ENCODE results near the gene CMIP. TPM values are rescaled to one million over a fixed set of nuclear protein-coding genes. Genes with fewer than 3 reads are reported as not detected.

Gene CMIP
- total RNA-seq, 4 donors from 2014 or later, result 44.6 to 152 (median 76.5) TPM

DNA sequence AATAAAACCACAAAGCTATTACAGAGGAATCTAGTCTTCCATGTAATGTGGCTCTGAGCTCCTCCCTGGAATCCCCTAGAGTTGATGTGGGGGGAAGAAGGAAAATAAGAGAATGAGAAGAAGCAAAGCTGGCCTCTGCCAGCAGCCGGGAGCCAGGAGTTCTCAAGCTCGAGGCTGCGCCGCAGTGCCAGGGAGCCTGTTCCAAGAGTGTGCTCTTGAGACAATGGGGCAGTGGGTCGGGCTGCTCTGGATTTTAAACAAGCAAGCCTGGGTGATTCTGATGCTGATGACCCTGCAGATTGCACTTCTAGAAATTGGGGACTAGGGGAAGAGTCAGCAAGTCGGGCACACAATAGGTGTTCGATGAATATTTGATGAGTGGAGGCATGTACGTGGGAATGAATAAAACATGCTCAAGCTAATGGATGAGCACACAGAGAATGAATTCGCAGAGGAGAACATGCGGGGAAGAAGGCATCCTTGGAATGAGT lies 119.9 kb downstream of the CMIP start:
- TF ChIP-seq, protein P1, sequence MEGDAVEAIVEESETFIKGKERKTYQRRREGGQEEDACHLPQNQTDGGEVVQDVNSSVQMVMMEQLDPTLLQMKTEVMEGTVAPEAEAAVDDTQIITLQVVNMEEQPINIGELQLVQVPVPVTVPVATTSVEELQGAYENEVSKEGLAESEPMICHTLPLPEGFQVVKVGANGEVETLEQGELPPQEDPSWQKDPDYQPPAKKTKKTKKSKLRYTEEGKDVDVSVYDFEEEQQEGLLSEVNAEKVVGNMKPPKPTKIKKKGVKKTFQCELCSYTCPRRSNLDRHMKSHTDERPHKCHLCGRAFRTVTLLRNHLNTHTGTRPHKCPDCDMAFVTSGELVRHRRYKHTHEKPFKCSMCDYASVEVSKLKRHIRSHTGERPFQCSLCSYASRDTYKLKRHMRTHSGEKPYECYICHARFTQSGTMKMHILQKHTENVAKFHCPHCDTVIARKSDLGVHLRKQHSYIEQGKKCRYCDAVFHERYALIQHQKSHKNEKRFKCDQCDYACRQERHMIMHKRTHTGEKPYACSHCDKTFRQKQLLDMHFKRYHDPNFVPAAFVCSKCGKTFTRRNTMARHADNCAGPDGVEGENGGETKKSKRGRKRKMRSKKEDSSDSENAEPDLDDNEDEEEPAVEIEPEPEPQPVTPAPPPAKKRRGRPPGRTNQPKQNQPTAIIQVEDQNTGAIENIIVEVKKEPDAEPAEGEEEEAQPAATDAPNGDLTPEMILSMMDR (IDR thresholded peaks at IDR 0.05), result no peak
- no peak for TF ChIP-seq POLR2A (IDR thresholded peaks at IDR 0.05)
- H3K9me3 ChIP-seq, result no peaks in the 10 kb centered on the region
- DNase-seq, result no peak
- H3K27ac ChIP-seq, result no peak overlapping the region
- H3K27me3 ChIP-seq, result no peaks in the 10 kb centered on the region
- no peaks in the 10 kb centered on the region for H3K36me3 ChIP-seq
- H3K4me3 ChIP-seq, result no peak overlapping the region
- H3K4me1 ChIP-seq, result peaks cover 0 to 40% (median 2%) of the 10 kb centered on the region in 4 donors

DNA sequence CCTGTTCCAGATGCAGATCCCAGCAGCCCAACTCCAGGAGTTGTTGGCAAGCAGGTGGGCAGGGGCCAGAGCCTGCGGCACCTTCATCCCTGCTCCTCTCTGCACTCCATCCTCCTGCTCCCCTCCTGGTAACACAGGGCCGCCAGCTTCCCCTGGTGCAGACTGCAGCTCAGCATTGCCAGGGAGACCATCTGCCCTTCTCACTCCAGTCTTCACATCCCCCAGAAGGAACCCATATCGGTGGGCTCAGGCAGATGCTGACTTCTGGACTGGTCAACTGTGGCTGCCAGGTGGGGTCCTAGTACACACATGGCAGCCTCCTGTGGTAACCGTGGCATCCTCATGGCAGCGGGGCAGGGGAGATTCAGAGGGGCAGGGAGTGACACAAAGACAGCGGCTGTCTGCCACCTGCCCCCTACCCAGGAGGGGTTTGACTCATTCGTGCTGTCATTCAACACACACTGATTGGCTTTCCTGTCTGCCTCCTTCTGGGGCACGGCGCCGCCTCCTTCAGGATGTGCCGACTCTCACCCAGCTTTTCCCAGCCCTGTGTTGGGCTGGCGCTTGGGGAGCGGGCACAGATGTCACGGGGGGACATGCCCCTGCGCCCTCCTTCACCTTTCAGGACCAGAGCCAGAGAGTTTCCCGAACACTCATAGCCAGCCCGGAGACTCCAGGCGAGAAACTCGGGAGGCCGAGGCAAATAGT lies 120.9 kb downstream of the CMIP start:
- Histone ChIP-seq H3K27ac (peak overlapping the region in 1 of 4 donors; percentile 51), H3K36me3 (no peaks in the 10 kb centered on the region), H3K27me3 (no peaks in the 10 kb centered on the region), H3K4me1 (peaks cover 0 to 33% (median 0%) of the 10 kb centered on the region in 4 donors), H3K4me3 (no peak overlapping the region), H3K9me3 (no peaks in the 10 kb centered on the region)
- TF ChIP-seq, protein P1 (IDR thresholded peaks at IDR 0.05), result no peak
- no peak for TF ChIP-seq POLR2A (IDR thresholded peaks at IDR 0.05)
- no peak for DNase-seq

DNA sequence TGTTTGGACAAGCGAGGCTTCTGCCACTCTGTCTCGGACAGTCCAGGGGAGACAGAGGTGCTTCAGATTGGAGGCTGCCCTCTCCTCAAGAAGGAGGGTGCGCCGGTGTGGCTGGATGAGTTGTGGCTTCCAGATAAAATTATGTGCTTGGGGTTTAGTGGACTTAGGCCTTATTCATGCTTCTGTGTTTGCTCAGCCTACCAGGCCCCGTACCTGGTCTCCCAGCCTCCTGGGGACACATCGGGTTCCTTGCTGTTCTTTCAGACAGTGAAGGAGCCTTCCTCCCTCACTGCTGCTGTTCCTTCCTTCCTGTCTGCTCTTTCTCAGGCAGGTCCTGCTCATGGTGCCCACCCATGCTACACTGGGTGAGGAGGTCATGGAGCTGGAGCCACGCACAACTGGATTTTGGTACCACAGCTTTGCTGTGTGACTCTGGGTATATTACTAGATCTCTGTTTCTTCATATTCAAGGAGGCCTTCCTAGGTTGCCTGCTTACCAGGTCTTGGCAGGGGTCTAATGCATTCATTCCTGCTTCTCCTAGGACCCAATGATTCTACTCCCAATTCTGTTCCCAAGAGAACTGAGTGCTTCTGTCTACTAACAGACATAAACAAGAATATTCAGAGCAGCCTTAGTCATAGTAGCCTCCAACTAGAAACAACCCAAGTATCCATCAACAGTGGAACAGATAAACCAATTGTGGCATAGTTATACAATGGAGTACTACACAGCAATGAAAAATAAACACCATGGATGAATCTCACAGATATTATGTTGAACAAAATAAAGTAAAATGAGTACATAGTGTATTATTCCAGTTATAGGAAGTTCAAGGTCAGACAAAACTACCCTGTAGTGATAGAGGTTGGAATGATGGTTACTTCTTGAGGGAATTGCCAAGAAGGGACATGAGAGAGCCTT lies 121.7 kb downstream of the CMIP start:
- Histone ChIP-seq H3K36me3 (no peaks in the 10 kb centered on the region), H3K4me3 (no peak overlapping the region), H3K4me1 (peaks cover 0 to 33% (median 0%) of the 10 kb centered on the region in 4 donors), H3K27me3 (no peaks in the 10 kb centered on the region), H3K27ac (peak overlapping the region in 1 of 4 donors; percentile 51), H3K9me3 (no peaks in the 10 kb centered on the region)
- TF ChIP-seq, protein P1 (IDR thresholded peaks at IDR 0.05), result no peak
- no peak for TF ChIP-seq POLR2A (IDR thresholded peaks at IDR 0.05)
- DNase-seq, result no peak

DNA sequence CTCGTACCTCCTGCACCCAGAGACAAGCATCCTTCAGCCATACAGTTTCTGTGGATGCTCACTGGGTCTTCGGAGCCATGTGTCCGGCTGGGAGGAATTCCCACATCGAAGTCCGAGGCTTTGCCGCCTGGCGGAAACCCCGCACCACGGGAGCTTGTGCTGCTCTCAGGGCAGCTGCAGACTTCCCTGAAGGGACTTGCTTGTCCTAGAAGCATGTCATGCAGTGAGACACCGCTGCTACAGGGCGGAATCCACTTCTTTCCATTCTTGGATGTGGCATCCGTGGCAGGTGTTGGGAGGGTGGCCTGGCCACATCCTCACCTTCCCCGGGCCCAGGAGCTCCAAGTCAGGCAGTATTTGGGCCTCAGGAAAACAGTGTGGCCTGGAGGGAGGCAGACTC lies 122.5 kb downstream of the CMIP start:
- no peak for DNase-seq
- Histone ChIP-seq H3K27me3 (no peaks in the 10 kb centered on the region), H3K36me3 (no peaks in the 10 kb centered on the region), H3K27ac (no peak overlapping the region), H3K4me1 (peaks cover 0 to 35% (median 0%) of the 10 kb centered on the region in 4 donors), H3K4me3 (no peak overlapping the region), H3K9me3 (no peaks in the 10 kb centered on the region)
- TF ChIP-seq, protein P1 (IDR thresholded peaks at IDR 0.05), result no peak
- no peak for TF ChIP-seq POLR2A (IDR thresholded peaks at IDR 0.05)

DNA sequence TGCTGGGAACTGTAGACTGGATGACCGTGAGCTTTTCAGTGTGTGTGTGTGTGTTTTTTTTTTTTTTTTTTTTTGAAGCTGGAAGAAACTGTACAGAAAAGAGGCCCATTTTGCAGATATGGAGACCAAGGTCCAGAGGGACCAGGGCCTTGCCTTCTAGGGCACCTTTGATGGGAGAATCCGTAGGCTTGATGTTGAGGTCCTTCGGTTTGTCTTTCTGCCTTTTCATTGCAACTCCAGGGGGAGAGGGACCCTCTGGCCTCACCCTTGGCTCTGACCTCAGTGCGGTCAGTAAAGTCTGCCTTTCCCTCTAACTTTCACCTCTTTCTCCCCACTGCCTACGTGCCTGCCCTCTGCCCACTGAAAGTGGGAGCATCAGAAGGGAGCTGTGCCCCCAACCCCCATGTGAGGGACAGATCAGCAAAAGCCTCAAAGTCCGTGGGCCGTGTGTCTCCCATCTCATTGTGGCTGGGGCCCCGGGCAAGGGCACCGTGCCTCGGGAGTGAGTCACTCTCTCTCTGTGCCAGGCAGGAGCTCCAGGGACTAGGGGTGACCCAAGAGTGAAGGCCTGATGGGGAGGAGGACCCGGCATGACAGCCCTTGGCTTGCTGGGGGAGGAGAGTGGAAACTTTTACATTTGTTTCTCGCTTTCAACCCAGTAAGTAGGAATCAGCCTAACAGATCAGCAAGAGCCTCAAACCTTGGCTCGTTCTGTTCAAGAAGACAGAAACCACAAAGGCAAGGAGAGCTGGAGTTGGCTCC lies 123.6 kb downstream of the CMIP start:
- peak overlapping the region in 3 of 4 donors; percentile 4 to 58 (median 28) for H3K27ac ChIP-seq
- no peaks in the 10 kb centered on the region for H3K36me3 ChIP-seq
- H3K27me3 ChIP-seq, result no peaks in the 10 kb centered on the region
- peaks cover 0 to 43% (median 0%) of the 10 kb centered on the region in 4 donors for H3K4me1 ChIP-seq
- TF ChIP-seq, protein P1 (IDR thresholded peaks at IDR 0.05), result no peak
- no peak for TF ChIP-seq POLR2A (IDR thresholded peaks at IDR 0.05)
- DNase-seq, result peak in 2 of 3 donors; percentile 74 to 77
- H3K9me3 ChIP-seq, result no peaks in the 10 kb centered on the region
- H3K4me3 ChIP-seq, result no peak overlapping the region

Data from Peyer's patch (tissue), 4 donors.